ENCODE data around the gene GXYLT2. TPM values are rescaled to one million over a fixed set of nuclear protein-coding genes. Genes with fewer than 3 reads are reported as not detected.

GXYLT2 gene
- total RNA-seq, 1 donor from 2014 or later, result 65.3 TPM

DNA sequence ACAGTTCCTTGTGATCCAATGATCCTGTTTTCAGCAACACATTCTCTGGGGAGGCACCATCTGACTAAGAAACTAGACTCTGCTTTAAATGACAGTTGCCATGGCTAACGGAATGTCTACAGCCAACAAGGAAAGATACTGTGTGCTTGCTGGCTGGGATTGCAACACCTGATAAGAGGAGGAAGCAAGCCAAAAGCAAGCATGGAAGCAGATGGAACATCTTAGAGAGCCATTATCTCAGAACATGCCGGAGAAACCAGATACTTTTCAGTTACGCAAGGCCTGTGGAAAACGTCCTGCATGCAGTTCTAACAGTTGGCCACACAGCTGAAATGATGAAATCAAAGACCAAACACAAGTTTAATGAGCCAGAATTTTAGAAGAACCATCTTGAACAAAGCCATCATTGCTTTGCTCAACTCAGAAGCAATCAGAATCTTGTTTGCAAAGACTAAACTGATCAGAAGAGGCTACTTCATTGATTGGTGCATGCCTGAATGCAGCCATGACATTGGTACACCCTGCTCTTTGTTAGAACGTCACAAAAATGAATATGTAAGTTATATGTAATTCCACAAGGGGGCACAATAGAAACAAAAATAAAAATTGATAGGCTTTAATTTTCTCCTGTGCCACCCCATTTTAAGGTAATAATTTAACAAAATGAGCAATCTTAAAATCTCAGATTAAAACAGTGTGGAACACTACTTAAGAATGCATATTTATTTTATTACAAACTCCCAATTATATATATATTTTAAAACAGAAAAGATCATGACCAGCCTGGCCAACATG lies 50.8 kb downstream of the GXYLT2 start:
- DNase-seq, result peak; percentile 92

DNA sequence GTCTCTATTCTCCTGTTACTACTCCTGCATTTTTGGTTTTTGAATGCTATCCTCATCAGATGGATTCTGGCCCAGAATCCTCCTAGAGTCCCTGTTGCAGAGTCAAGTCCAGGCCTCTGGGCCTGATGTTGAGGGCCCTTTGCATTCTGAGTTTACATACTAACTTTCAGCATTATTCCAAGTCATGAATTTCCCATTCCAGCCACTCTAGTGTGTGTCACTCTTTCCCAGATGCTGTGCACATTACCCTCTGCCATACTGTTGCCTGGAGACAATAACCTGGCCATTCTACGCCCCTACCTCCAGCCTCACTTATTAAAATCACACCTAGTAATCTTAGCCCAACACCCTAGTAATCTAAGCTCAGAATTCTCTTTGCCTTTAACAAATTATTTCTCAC lies 53.4 kb downstream of the GXYLT2 start:
- no peak for DNase-seq

DNA sequence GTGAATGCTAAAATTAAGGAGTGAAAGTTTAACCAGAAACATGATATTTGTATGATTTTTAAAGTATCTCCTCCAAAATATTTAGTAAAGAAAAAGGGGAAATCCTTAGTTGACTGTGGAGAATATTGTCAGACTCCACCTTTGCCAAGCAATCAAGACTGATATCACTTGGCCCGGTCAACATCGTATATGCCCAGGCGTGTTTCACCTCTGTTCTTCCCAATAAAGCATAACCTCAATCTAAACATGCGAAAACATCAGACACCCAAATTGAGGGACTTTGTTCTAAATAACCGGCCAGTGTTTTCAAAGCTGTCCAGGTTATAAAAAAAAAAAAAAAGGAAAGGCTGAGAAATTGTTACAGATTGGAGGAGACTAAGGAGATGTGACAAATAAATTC lies 54.6 kb downstream of the GXYLT2 start:
- DNase-seq, result no peak

DNA sequence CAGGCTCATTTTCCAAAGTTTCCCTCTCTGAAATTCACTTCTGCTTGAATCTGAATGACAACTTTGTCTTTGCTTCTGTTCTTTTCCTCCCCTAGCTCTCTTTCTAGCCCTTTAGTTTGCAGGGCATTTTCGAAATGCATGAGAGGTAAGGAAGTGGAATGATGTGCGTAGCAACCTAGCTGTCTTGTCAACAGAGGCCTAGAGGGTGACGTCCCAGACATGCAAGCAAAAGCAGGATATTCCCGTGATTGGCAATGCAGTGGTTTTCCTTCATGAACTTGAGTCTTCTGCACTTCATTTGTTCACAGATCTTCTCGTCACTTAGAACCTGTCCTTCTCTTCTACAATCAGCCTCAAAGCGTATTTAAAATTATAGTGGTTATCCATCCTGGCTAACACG lies 56.9 kb downstream of the GXYLT2 start:
- DNase-seq, result no peak

DNA sequence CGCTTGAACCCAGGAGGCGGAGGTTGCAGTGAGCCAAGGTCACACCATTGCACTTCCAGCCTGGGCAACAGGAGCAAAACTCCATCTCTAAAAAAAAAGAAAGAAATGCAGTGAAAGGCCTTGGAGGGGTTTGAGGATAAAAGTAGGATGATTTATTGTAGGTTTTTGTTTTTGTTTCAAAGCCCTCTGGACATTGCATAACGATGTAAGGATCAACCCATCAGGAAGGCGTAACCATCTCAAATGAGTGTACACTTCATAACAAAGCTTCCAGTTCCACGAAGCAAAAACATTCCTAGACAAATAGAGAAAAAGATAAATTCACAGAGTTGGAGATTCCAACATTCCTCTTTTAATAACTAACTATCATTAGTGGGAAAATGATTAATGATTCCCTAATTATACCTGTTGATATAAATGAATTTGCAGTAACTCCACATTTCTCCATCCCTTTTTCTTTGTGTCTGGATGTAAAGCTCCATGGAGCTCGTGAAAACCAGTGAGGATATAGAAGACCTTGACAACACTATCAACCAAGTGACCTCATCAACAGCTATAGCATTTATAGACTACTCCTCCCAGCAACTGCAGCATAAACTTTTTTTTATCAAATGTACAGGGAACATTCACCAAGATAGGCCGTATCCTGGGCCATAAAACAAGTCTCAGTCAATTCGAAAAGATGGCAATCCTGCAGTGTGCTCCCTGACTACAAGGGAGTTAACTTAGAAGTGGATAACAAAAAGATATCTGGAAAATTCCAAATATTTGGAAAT lies 60.1 kb downstream of the GXYLT2 start:
- DNase-seq, result no peak

DNA sequence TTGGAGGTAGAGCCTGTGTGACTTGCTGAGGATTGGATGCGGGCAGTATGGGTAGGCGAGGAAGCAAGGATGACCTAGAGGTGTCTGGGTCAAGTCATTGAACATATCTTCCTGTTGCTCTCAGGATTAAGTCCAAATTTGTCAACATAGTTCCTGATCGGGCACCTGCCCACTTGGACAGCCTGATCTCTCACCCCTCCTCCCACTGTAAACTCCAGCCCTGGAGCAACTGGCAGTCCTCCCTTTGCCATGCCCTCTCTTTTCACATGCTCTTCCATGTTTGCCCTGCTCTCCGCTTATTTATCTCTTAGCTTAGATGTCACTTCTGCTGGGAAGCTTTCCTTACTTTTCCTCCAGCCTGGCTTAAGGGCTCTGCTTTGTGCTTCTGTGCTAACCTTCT lies 61.2 kb downstream of the GXYLT2 start:
- no peak for DNase-seq

DNA sequence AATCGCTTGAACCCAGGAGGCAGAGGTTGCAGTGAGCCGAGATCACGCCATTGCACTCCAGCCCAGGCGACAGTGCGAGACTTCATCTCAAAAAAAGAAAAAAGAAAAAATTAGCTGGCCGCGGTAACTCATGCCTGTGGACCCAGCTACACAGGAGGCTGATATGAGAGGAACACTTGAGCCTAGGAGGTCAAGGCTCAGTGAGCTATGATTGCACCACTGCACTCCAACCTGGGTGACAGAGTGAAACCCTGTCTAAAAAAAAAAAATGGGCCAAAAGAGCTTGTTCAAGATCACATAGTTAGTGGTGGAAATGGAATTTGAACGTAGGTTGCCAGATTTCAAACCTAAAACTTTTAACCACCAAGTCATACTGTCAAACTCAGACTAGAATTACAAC lies 62.5 kb downstream of the GXYLT2 start:
- DNase-seq, result no peak

DNA sequence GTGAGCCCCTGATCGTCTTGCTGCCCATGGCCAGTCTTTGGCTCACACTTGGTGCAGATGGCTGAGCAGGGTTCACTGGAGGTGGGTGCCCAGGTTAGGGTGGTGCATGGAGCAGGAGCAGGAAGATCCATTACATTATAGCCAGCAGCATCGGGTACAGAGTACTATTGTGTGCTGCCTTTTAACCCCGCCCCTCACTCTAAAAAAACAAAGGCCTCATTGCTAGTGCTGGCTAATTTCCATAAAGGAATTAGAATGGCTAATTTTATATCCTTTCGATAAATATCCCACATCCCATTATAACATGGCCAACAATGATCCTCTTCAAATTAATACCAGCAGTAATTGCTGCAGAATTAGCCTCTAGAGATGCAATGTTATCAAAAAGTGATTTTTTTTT lies 63.0 kb downstream of the GXYLT2 start:
- DNase-seq, result no peak

DNA sequence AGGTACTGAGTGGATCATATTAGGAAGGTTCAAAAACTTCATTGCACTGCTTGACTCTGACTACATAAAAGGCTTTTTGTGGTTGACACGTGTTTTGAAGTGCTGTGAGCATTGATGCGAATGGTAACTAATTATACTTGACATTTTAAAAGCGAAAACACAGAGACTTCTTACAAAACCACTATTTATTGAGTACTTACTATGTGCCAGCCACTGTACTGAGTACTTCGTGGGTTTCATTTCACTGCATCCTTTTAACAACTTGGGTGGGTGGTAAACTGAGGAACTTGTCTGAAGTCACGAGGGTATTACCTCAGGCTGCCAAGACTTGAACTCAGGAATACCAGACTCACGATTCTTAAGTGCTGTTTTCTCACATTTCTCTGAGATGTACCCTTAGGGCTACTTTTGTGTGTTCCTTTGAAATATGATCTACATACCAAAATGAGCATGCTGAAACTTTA lies 63.4 kb downstream of the GXYLT2 start:
- no peak for DNase-seq

DNA sequence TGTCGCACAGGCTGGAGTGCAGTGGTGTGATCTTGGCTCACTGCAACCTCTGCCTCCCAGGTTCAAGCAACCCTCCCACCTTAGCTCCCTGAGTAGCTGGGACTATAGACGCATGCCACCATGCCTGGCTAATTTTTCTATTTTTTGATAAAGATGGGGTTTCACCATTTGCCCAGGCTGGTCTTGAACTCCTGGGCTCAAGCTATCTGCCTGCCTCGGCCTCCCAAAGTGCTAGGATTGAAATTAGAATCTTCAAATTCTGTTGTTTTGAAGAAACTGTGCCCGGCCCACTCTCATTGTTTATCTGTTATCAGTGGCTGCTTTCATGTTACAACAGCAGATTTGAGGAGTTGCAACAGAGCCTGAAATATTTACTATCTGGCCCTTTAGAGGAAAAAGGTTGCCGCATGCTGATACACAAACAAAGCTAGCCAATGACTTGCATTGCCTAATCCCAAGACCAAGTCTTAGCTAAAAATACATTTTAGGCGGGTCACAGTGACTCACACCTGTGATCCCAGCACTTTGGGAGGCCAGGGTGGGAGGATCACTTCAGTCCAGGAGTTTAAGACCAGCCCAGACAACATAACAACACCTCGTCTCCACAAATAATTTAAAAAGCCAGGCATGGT lies 65.6 kb downstream of the GXYLT2 start:
- DNase-seq, result no peak

DNA sequence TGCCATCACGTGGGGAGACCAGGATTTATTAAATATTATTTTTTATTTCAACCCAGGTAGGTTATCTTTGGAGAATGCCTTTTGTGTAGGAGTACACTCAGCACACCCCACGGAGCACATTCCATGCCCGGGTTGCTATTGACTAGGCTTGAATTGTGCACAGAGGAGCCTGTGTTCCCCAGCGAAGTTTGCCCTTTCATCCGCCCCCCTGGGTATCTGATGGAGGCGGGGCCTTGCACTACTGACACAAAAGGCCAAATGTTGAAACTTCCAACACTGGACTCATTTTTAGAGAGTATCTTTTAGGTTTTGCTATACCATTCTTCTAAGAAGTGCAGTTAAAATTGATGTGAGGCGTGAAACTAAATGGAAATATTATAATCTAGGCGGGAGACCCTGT lies 69.5 kb downstream of the GXYLT2 start:
- DNase-seq, result no peak

DNA sequence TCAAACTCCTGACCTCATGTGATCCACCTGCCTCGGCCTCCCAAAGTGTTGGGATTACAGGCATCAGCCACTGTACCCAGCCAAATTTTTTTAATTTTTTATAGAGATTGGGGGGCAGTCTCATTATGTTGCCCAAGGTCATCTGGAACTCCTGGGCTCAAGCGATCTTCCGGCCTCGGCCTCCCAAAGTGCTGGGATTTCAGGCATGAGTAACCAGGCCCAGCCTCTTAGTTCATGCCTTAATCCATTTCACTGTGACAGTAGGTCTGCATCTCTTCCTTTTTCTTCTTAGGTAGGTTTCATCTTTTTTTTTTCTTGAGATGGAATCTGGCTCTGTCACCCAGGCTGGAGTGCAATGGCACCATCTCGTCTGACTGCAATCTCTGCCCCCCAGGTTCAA lies 71.5 kb downstream of the GXYLT2 start:
- no peak for DNase-seq

DNA sequence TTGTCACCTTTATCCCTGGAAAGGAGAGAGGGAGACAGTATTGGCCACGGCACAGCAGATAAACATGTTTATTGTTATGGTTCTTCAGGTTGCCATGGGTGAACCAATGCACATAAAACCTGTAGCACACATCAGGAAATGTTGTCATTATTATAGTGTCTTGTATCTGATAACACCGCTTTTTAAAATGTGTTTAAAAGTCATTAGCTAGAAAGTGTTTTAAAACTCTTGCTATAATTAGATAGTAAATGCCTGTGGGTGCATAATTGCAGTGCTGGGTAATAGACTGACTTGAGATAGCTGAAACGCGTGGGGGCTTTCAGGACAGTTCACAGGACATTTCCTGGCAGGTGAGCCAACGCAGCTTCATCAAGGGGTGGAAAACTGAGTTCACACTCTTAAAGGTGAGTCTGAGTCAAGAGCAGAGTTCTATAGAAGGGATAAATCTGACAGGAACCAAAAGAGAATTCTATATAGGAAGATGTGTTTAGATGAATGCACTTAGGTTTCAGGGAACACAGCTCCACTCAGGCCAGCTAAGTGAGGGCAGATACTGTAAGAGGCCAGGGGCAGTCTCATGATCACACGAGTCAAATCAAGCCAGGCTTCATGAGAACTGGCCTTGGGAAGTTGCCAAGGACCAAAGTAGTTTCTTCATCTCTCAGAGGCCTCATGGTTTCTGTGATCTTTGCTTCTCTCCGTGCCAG lies 73.1 kb downstream of the GXYLT2 start:
- no peak for DNase-seq

DNA sequence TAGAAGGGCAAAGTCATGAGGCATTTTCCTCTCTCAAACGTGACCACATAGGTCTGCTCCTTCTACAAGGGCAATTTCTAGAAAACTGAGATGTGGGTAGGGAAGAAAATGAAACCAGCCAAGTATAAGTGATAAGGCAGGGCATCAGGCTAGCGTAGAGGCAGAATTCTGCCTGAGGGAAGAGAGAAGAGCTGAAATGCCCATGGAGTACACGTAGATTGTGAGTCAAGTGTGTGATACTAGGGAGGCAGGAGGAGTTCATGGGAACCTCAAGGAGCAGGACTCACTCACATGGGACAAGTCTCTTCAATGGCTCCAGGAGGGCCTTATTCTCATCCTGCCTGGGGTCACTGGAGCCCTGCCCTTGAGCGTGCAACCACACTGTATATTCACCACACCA lies 73.9 kb downstream of the GXYLT2 start:
- DNase-seq, result no peak

DNA sequence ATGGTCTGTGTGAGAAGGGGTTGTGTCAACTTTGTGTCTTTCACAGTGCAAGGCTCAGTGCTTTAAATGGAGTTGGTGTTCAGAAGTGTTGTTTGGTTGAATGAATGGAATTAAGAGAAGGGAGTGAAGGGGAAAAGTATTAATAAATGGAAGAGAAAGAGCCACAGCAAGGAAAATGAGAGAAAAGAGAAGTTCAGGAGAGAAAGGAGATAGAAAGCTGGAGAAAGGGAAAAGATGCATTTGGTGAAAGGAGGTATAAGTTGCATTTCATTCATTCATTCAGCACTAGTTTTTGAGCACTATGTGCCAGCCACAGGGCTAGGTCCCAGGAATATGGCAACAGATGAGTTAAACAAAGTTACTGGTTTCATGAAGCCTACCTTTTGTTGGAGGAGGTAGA lies 74.5 kb downstream of the GXYLT2 start:
- DNase-seq, result no peak

DNA sequence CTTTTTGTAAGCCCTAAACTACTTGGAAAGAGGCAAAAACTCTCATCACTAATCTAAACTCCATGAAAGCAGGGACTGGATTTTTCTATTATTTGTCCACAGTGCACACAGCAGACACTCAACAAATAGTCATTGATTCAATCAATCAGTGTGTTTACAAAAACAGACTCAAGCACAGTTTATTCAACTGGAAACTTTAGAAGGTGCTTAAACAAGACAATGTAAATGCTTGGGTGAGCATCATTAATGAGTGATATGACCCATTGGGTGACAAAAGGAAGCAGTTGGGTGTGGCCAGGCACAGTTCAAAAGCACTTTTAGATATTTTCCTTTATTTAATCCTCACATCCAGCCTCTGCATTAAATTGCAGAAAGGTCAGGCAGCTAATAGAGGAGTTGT lies 76.8 kb downstream of the GXYLT2 start:
- no peak for DNase-seq

DNA sequence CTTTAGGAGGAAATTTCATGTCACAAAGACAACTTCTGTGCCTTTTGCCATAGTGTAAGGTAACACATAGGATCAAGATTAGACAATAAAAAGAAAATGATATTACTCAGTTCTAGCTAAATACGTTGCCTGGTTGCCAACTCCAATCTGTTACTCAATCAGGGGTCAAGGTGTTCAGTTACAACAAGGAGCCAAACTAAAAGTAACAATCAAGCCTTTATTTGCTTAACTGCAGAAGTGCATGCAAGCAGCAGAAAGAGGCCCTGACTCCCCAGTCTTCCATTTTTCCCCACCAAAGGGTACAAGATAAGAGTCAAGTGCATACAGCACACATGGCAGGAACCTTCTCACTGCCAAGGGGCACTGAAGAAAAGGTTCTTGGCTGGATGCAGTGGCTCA lies 80.4 kb downstream of the GXYLT2 start:
- no peak for DNase-seq

DNA sequence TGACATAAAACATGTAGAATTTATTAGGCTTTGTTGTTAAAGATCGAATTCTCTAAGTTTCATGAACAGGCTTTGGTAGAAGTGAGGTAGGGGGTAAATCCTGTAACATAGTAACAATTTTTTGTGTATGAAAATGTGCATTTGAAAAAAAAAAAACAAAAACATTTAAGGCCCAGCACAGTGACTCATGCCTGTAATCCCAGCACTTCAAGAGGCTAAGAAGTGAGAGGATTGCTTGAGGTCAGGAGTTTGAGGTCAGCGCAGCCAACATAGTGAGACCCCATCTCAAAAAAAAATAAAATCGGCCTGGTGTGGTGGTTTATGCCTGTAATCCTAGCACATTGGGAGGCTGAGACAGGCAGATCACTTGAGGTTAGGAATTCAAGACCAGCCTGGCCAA lies 81.9 kb downstream of the GXYLT2 start:
- DNase-seq, result no peak

DNA sequence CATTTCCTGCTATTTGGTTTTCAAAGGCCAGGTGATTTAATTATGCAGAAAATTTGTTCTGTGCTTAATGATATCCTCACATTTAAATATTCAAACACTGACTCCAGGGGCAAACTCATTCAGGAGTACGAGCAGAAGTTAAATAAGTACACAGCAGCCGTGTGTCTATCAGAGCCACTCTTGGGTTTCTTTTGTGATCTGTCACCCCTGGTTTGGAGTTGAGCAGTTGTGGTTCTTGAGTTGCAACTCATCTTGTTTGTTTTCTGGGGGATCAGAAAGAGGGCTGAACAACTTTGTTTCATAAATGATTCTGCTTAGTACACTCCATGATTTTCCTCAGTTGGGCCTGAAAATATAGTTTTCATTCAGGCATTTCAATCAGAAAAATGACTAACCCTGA lies 83.1 kb downstream of the GXYLT2 start:
- no peak for DNase-seq

DNA sequence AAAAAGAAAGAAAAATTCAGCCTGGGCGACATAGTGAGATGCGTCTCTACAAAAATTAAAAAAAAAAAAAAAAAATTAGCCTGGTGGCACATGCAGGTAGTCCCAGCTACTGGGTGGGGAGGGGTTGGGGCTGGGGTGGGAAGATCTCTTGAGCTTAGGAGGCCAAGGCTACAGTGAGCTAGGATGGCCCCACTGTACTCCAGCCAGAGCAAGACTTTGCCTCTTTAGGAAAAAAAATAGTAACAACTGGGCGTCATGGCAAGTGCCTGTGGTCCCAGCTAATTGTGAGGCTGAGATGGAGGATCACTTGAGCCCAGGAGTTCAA lies 84.8 kb downstream of the GXYLT2 start:
- DNase-seq, result no peak

DNA sequence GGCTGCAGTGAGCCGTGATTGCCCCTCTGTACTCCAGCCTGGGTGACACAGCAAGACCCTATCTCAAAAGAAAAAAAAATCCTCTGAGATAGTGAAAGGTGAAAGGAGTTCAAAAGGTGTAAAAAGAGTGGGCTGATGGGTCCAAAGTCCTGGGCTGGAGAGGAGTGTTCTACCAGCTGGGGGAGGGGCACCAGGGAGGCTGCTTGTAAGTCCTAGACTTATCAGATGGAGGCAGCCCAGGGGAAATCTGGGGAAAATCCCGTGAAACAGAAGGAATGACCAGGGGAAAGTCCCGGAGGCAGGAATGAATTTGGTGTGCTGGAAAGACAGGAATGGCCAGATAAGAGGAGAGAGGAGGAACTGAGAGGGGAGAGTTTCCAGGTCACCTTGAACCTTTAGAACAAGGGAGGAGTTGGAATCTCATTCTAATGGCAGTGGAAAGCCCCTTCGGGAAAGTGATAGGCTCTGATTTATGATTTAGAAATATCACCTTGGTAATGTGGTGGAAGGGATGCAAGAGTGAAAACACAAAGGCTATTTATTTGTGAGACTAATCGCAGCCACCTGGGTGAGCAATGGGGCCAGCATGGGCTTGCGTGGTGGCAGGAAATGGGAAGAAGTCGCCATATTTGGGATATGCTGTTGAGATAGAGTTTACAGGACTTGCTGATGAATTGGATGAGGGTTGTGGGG lies 85.3 kb downstream of the GXYLT2 start:
- DNase-seq, result no peak

DNA sequence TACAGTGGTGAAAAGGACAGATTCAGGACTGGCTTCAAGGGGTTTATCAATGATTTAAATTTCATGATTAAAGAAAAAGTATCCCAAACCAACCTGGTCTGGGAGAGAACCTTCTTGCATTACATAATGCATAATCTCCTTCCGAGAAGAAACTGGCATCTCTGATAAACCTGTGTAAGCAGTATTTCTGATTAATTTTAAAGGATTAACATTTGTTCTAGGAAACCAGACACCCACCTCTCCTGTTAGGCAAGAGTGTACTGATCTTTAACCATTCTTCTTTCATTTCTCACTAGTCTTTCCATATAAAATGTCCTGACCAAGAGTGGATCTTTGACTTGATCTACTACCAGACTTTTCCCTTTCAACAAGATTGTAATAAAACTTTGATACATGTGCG lies 85.9 kb downstream of the GXYLT2 start:
- no peak for DNase-seq
